ENCODE results near the gene HELB. TPM values are rescaled to one million over a fixed set of nuclear protein-coding genes. Genes with fewer than 3 reads are reported as not detected.

Gene HELB
- total RNA-seq (10 to 100 TPM; 13.8 to 14.2 TPM), polyA plus RNA-seq (29.4 TPM)

- Histone ChIP-seq H3K9me3 (ENCODE audit: low read length) (no peaks in the 10 kb centered on the region), H3K4me3 (ENCODE audit: low read length) (peak within 1 kb of the TSS; percentile 96), H3K27me3 (ENCODE audit: insufficient read depth, low read length, poor library complexity, severe bottlenecking) (no peaks in the 10 kb centered on the region), H3K27ac (ENCODE audit: low read depth, low read length) (peak within 1 kb of the TSS; percentile 82), H3K36me3 (ENCODE audit: insufficient read depth, low read length) (peaks cover 8% of the 10 kb centered on the region), H3K4me1 (ENCODE audit: insufficient read depth, low read length) (peaks cover 36% of the 10 kb centered on the region)
- Mint-ChIP-seq H3K4me1 (peaks cover 40 to 55% (median 50%) of the 10 kb centered on the region in 3 donors), H3K27me3 (peaks cover 0 to 2% of the 10 kb centered on the region in 2 donors), H3K27ac (peak within 1 kb of the TSS; percentile 89 to 99 (median 98)), H3K4me3 (peak within 1 kb of the TSS; percentile 93 to 100 (median 97)), H3K36me3 (peaks cover 4 to 42% (median 11%) of the 10 kb centered on the region in 3 donors), H3K9me3 (peaks cover 0 to 2% (median 0%) of the 10 kb centered on the region in 5 donors)
- ChIA-PET POLR2A (interaction anchor here (0.6 to 3.5 kb wide), 11 partner anchors 10 to 171 kb away, joined by 3 to 26 read pairs (median 6); partner anchors contain the start of genes LLPH and TMBIM4), CTCF (interaction anchor here (0.6 to 2.1 kb wide), 10 partner anchors 8 to 1252 kb away, joined by 3 to 8 read pairs (median 4); no protein-coding TSS in a partner anchor)
- peak; percentile 85 to 97 (median 96) for DNase-seq
Observed at GRCh38 chr12:66301944-66302826, at the start of gene HELB. TSS of gene HELB (plus strand) at chr12:66302493. CDS start at chr12:66302604, 111 bp downstream.

GRCh38 chr12:66252771-66253170 lies 49.5 kb upstream of the HELB start:
- no peaks in the 10 kb centered on the region for H3K27me3 ChIP-seq (ENCODE audit: insufficient read depth, low read length, poor library complexity, severe bottlenecking)
- Mint-ChIP-seq H3K4me3 (no peak overlapping the region), H3K4me1 (no peaks in the 10 kb centered on the region), H3K27ac (no peak overlapping the region), H3K9me3 (no peaks in the 10 kb centered on the region), H3K27me3 (peaks cover 8 to 35% of the 10 kb centered on the region in 2 donors), H3K36me3 (no peaks in the 10 kb centered on the region)
- H3K4me1 ChIP-seq (ENCODE audit: insufficient read depth, low read length): no peaks in the 10 kb centered on the region
- POLR2A ChIA-PET: no interaction called here
- no peak for DNase-seq
- no peaks in the 10 kb centered on the region for H3K9me3 ChIP-seq (ENCODE audit: low read length)
- CTCF ChIA-PET: no interaction called here
- no peak overlapping the region for H3K4me3 ChIP-seq (ENCODE audit: low read length)
- H3K36me3 ChIP-seq (ENCODE audit: insufficient read depth, low read length): no peaks in the 10 kb centered on the region
- H3K27ac ChIP-seq (ENCODE audit: low read depth, low read length): no peak overlapping the region

GRCh38 chr12:66255737-66256136 lies 46.6 kb upstream of the HELB start:
- H3K27ac Mint-ChIP-seq: no peak overlapping the region
- H3K4me1 Mint-ChIP-seq: no peaks in the 10 kb centered on the region
- H3K27me3 Mint-ChIP-seq: peaks cover 7 to 37% of the 10 kb centered on the region in 2 donors
- H3K9me3 ChIP-seq (ENCODE audit: low read length): no peaks in the 10 kb centered on the region
- CTCF ChIA-PET: no interaction called here
- POLR2A ChIA-PET: no interaction called here
- no peaks in the 10 kb centered on the region for H3K27me3 ChIP-seq (ENCODE audit: insufficient read depth, low read length, poor library complexity, severe bottlenecking)
- no peaks in the 10 kb centered on the region for H3K9me3 Mint-ChIP-seq
- H3K4me3 ChIP-seq (ENCODE audit: low read length): no peak overlapping the region
- H3K36me3 Mint-ChIP-seq: peaks cover 0 to 1% (median 0%) of the 10 kb centered on the region in 3 donors
- DNase-seq: no peak
- H3K4me1 ChIP-seq (ENCODE audit: insufficient read depth, low read length): no peaks in the 10 kb centered on the region
- H3K27ac ChIP-seq (ENCODE audit: low read depth, low read length): no peak overlapping the region
- H3K36me3 ChIP-seq (ENCODE audit: insufficient read depth, low read length): no peaks in the 10 kb centered on the region
- H3K4me3 Mint-ChIP-seq: no peak overlapping the region

- Histone ChIP-seq H3K27me3 (ENCODE audit: insufficient read depth, low read length, poor library complexity, severe bottlenecking) (peaks cover 5% of the 10 kb centered on the region), H3K36me3 (ENCODE audit: insufficient read depth, low read length) (no peaks in the 10 kb centered on the region), H3K4me1 (ENCODE audit: insufficient read depth, low read length) (no peaks in the 10 kb centered on the region), H3K4me3 (ENCODE audit: low read length) (no peak overlapping the region), H3K27ac (ENCODE audit: low read depth, low read length) (no peak overlapping the region), H3K9me3 (ENCODE audit: low read length) (no peaks in the 10 kb centered on the region)
- Mint-ChIP-seq H3K9me3 (no peaks in the 10 kb centered on the region), H3K4me3 (no peak overlapping the region), H3K36me3 (peaks cover 0 to 1% (median 0%) of the 10 kb centered on the region in 3 donors), H3K27me3 (peaks cover 3 to 29% of the 10 kb centered on the region in 2 donors), H3K27ac (no peak overlapping the region), H3K4me1 (no peaks in the 10 kb centered on the region)
- CTCF ChIA-PET: no interaction called here
- DNase-seq: no peak
- POLR2A ChIA-PET: no interaction called here
Observed at GRCh38 chr12:66258011-66258410, 44.3 kb upstream of the HELB start.

- no peaks in the 10 kb centered on the region for H3K4me1 Mint-ChIP-seq
- ChIA-PET CTCF (no interaction called here), POLR2A (no interaction called here)
- Histone ChIP-seq H3K27me3 (ENCODE audit: insufficient read depth, low read length, poor library complexity, severe bottlenecking) (peaks cover 5% of the 10 kb centered on the region), H3K36me3 (ENCODE audit: insufficient read depth, low read length) (no peaks in the 10 kb centered on the region), H3K27ac (ENCODE audit: low read depth, low read length) (no peak overlapping the region), H3K9me3 (ENCODE audit: low read length) (no peaks in the 10 kb centered on the region), H3K4me3 (ENCODE audit: low read length) (no peak overlapping the region), H3K4me1 (ENCODE audit: insufficient read depth, low read length) (no peaks in the 10 kb centered on the region)
- H3K9me3 Mint-ChIP-seq: no peaks in the 10 kb centered on the region
- H3K36me3 Mint-ChIP-seq: peaks cover 0 to 1% (median 0%) of the 10 kb centered on the region in 3 donors
- H3K27me3 Mint-ChIP-seq: peaks cover 11 to 22% of the 10 kb centered on the region in 2 donors
- H3K27ac Mint-ChIP-seq: no peak overlapping the region
- DNase-seq: no peak
- H3K4me3 Mint-ChIP-seq: no peak overlapping the region
Observed at GRCh38 chr12:66262737-66263136, 39.6 kb upstream of the HELB start.

GRCh38 chr12:66268562-66268961 lies 33.7 kb upstream of the HELB start:
- H3K36me3 Mint-ChIP-seq: no peaks in the 10 kb centered on the region
- H3K27ac Mint-ChIP-seq: no peak overlapping the region
- H3K9me3 ChIP-seq (ENCODE audit: low read length): no peaks in the 10 kb centered on the region
- no peak for DNase-seq
- no peak overlapping the region for H3K4me3 Mint-ChIP-seq
- ChIA-PET CTCF (interaction anchor here (1.0 to 3.1 kb wide), 3 partner anchors 10 to 140 kb away, joined by 4 to 14 read pairs (median 10); no protein-coding TSS in a partner anchor), POLR2A (no interaction called here)
- H3K27me3 ChIP-seq (ENCODE audit: insufficient read depth, low read length, poor library complexity, severe bottlenecking): no peaks in the 10 kb centered on the region
- H3K27me3 Mint-ChIP-seq: peaks cover 8 to 15% of the 10 kb centered on the region in 2 donors
- H3K9me3 Mint-ChIP-seq: no peaks in the 10 kb centered on the region
- peaks cover 20% of the 10 kb centered on the region for H3K4me1 ChIP-seq (ENCODE audit: insufficient read depth, low read length)
- no peaks in the 10 kb centered on the region for H3K36me3 ChIP-seq (ENCODE audit: insufficient read depth, low read length)
- H3K4me3 ChIP-seq (ENCODE audit: low read length): no peak overlapping the region
- peaks cover 0 to 2% (median 0%) of the 10 kb centered on the region in 3 donors for H3K4me1 Mint-ChIP-seq
- no peak overlapping the region for H3K27ac ChIP-seq (ENCODE audit: low read depth, low read length)

GRCh38 chr12:66269142-66269541 lies 33.2 kb upstream of the HELB start:
- CTCF ChIA-PET: interaction anchor here (0.7 to 4.8 kb wide), 19 partner anchors 10 to 443 kb away, joined by 3 to 57 read pairs (median 5); partner anchors contain the start of gene HELB
- H3K4me3 Mint-ChIP-seq: no peak overlapping the region
- H3K36me3 Mint-ChIP-seq: no peaks in the 10 kb centered on the region
- no peak overlapping the region for H3K27ac Mint-ChIP-seq
- H3K27ac ChIP-seq (ENCODE audit: low read depth, low read length): no peak overlapping the region
- no peaks in the 10 kb centered on the region for H3K9me3 ChIP-seq (ENCODE audit: low read length)
- POLR2A ChIA-PET: no interaction called here
- H3K4me1 Mint-ChIP-seq: peaks cover 0 to 4% (median 0%) of the 10 kb centered on the region in 3 donors
- H3K4me3 ChIP-seq (ENCODE audit: low read length): no peak overlapping the region
- DNase-seq: no peak
- H3K4me1 ChIP-seq (ENCODE audit: insufficient read depth, low read length): peaks cover 20% of the 10 kb centered on the region
- no peaks in the 10 kb centered on the region for H3K36me3 ChIP-seq (ENCODE audit: insufficient read depth, low read length)
- no peaks in the 10 kb centered on the region for H3K27me3 ChIP-seq (ENCODE audit: insufficient read depth, low read length, poor library complexity, severe bottlenecking)
- no peaks in the 10 kb centered on the region for H3K9me3 Mint-ChIP-seq
- H3K27me3 Mint-ChIP-seq: peaks cover 8 to 14% of the 10 kb centered on the region in 2 donors

Measured in CD8-positive, alpha-beta memory T cell (primary cell).